OCI-LY3 (cell line): Measurements from ENCODE around the gene NR2E1.

ENCODE experiments used
- CTCF ChIP-seq: fragments of 200-600, 300-600 bp; sonication (generic); IDR thresholded peaks from 2 replicates; pipeline ENCODE4 v1.5.1; 2014; ENCODE audit warnings: antibody characterized with exemption, low read length, low read depth
- EZH2phosphoT487 ChIP-seq: fragments of 200-600 bp; shearing (Covaris generic); IDR thresholded peaks from 2 replicates; pipeline ENCODE4 v1.6.1; 2018; ENCODE audit warnings: antibody characterized with exemption, mixed run types, low read depth

GRCh38 chr6:108200186-108200585, 34.4 kb downstream of the NR2E1 start:
- TF ChIP-seq CTCF (no peak), EZH2phosphoT487 (no peak)
